Amniotic epithelial cell (primary cell): ENCODE measurements around the gene AP3M1.
"Not testable (repeated sequence)": the region's sequence is repeated elsewhere in the genome, so short reads cannot be mapped to it uniquely, and the experiment has no call there.

Experiments
- DNase-seq: peaks from one replicate; pipeline ENCODE4 v3.0.0-alpha.2; 2010; ENCODE audit warnings: low read depth

The AP3M1 gene

GRCh38 chr10:74163319-74164068, 12.9 kb upstream of the AP3M1 start:
- no peak for DNase-seq

GRCh38 chr10:74160013-74160412, 9.4 kb upstream of the AP3M1 start:
- no peak for DNase-seq

GRCh38 chr10:74156919-74157289, 6.3 kb upstream of the AP3M1 start:
- DNase-seq, result peak; percentile 77

- DNase-seq, result no peak
Observed at GRCh38 chr10:74153676-74154075, 3.0 kb upstream of the AP3M1 start.

- peak; percentile 82 for DNase-seq
Observed at GRCh38 chr10:74153123-74153522, 2.5 kb upstream of the AP3M1 start.

GRCh38 chr10:74151879-74152722, 1.5 kb upstream of the AP3M1 start:
- DNase-seq, result no peak

- DNase-seq, result peak; percentile 95
Observed at GRCh38 chr10:74150990-74151878, 606 bp upstream of the AP3M1 start, which contains the start of gene ADK. Gene ADK, plus strand, starts transcription at chr10:74151221. Its CDS starts 58 bp downstream, at chr10:74151279.

- not testable (repeated sequence) for DNase-seq
Observed at GRCh38 chr10:74146980-74147379, 3.6 kb downstream of the AP3M1 start.

- peak; percentile 83 for DNase-seq
Observed at GRCh38 chr10:74145133-74145532, 5.5 kb downstream of the AP3M1 start.

- DNase-seq, result no peak
Observed at GRCh38 chr10:74140553-74140952, 10.1 kb downstream of the AP3M1 start.

- DNase-seq, result no peak
Observed at GRCh38 chr10:74139981-74140380, 10.6 kb downstream of the AP3M1 start.

- DNase-seq, result not testable (repeated sequence)
Observed at GRCh38 chr10:74138596-74138995, 12.0 kb downstream of the AP3M1 start.

- no peak for DNase-seq
Observed at GRCh38 chr10:74137992-74138391, 12.6 kb downstream of the AP3M1 start.

- DNase-seq, result no peak
Observed at GRCh38 chr10:74135452-74135851, 15.2 kb downstream of the AP3M1 start.

GRCh38 chr10:74133923-74134820, 16.5 kb downstream of the AP3M1 start:
- no peak for DNase-seq

- no peak for DNase-seq
Observed at GRCh38 chr10:74123081-74123480, 27.5 kb downstream of the AP3M1 start.

GRCh38 chr10:74122060-74122459, 28.6 kb downstream of the AP3M1 start:
- no peak for DNase-seq

GRCh38 chr10:74121368-74121767, 29.3 kb downstream of the AP3M1 start:
- DNase-seq, result peak; percentile 92

GRCh38 chr10:74120911-74121310, 29.7 kb downstream of the AP3M1 start:
- no peak for DNase-seq

GRCh38 chr10:74118804-74119203, 31.8 kb downstream of the AP3M1 start:
- no peak for DNase-seq

GRCh38 chr10:74117738-74118137, 32.9 kb downstream of the AP3M1 start:
- DNase-seq, result no peak
